ENCODE measurements around the gene DCST2. TPM values are rescaled to one million over a fixed set of nuclear protein-coding genes. Genes with fewer than 3 reads are reported as not detected.

DCST2 gene
- total RNA-seq, 2 donors from 2014 or later, result 0.94 to 1.3 TPM

DNA sequence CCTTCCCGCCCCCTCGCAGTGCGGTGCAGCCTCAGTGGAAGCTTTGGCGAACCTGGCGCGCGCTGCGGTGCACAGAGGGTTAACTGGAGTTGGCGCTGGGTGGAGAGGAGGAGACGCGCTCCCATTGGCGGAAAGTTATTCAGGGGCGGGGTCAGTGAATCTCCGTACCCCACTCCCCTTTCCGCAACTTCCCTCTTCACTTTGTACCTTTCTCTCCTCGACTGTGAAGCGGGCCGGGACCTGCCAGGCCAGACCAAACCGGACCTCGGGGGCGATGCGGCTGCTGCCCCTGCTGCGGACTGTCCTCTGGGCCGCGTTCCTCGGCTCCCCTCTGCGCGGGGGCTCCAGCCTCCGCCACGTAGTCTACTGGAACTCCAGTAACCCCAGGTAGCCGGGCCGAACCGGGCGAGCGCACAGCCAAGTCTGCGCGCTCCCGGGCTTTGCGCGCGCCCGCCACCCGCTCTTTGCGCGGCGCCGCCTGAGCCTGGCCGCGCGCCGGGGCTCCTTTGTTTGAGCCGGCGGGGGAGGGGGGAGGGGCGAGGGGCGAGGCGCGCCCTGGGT lies 30.0 kb upstream of the DCST2 start, which contains the start of gene EFNA4:
TSS of gene EFNA4 (plus strand) at position 191 of the 561 bp plus-strand sequence. CDS start at position 275, 84 bp downstream.
- ATAC-seq (peak; percentile 88), DNase-seq (peak; percentile 66 to 75 (median 72))
- H3K9me3 ChIP-seq (ENCODE audit: control insufficient read depth, low read length, poor library complexity, severe bottlenecking), result no peaks in the 10 kb centered on the region
- no peaks in the 10 kb centered on the region for H3K27me3 Mint-ChIP-seq
- H3K4me3 Mint-ChIP-seq, result peak within 1 kb of the TSS; percentile 98
- H3K36me3 Mint-ChIP-seq (ENCODE audit: low read depth), result peaks cover 7% of the 10 kb centered on the region
- H3K4me1 Mint-ChIP-seq, result peaks cover 27% of the 10 kb centered on the region
- H3K27ac Mint-ChIP-seq, result peak within 1 kb of the TSS; percentile 81

DNA sequence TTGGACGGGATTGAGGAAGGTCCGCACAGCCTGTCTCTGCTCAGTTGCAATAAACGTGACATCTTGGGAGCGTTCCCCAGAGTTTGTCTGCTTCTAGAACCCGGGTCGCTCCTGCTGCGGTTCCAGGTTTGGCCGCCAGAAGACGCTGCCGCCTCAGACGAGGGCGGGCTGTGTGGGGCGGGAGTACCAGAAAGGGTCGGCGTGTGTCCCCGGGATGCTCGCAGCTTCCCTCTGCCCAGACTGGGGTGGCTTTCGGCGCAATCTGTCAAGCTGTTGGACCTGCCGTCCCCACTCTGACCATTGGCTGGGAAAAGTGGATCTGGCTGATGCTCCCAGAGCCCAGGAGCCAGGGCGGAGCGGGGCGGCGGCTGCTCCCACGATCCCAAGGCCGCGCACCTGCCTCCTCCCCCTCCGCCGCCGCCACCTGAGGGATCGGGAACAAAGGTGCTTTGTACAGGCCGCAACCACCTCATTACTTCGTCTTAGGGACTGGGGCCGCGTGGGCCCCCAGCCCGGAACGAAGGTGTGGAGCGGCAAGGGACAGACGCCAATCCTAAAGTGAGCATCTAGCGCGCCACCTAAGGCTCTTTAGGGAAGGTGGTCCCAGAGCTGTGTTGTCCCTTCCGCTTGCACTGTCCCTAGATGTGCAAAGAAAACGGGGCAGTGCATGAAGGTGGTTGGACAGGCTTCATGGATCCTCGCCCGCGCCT lies 29.3 kb upstream of the DCST2 start:
- DNase-seq, result peak; percentile 48 to 68 (median 53)
- peak; percentile 41 for ATAC-seq
- H3K9me3 ChIP-seq (ENCODE audit: control insufficient read depth, low read length, poor library complexity, severe bottlenecking), result no peaks in the 10 kb centered on the region
- H3K27ac Mint-ChIP-seq, result peak overlapping the region; percentile 81
- H3K27me3 Mint-ChIP-seq, result no peaks in the 10 kb centered on the region
- peaks cover 4% of the 10 kb centered on the region for H3K36me3 Mint-ChIP-seq (ENCODE audit: low read depth)
- H3K4me3 Mint-ChIP-seq, result peak overlapping the region; percentile 97
- peaks cover 24% of the 10 kb centered on the region for H3K4me1 Mint-ChIP-seq

DNA sequence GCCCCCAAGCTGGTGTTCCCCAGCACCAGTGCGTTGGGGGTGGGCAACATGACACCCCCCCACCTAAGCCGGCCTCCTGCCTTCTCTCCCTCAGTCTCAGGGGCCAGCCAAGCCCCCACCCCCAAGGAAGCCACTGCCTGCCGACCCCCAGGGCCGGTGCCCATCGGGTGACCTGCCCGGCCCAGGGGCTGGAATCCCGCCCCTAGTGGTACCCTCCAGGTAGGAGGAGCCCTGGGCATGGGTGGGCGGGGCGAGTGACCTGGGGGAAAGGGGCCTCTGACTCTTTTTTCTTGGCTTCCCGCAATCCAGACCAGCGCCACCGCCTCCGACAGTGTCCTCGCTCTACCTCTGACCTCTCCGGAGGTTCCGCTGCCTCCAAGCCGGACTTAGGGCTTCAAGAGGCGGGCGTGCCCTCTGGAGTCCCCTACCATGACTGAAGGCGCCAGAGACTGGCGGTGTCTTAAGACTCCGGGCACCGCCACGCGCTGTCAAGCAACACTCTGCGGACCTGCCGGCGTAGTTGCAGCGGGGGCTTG lies 28.6 kb upstream of the DCST2 start:
- H3K27ac Mint-ChIP-seq, result no peak overlapping the region
- no peak for DNase-seq
- H3K4me1 Mint-ChIP-seq, result peaks cover 24% of the 10 kb centered on the region
- no peak for ATAC-seq
- H3K4me3 Mint-ChIP-seq, result peak overlapping the region; percentile 97
- H3K36me3 Mint-ChIP-seq (ENCODE audit: low read depth), result peaks cover 4% of the 10 kb centered on the region
- H3K9me3 ChIP-seq (ENCODE audit: control insufficient read depth, low read length, poor library complexity, severe bottlenecking), result no peaks in the 10 kb centered on the region
- no peaks in the 10 kb centered on the region for H3K27me3 Mint-ChIP-seq

DNA sequence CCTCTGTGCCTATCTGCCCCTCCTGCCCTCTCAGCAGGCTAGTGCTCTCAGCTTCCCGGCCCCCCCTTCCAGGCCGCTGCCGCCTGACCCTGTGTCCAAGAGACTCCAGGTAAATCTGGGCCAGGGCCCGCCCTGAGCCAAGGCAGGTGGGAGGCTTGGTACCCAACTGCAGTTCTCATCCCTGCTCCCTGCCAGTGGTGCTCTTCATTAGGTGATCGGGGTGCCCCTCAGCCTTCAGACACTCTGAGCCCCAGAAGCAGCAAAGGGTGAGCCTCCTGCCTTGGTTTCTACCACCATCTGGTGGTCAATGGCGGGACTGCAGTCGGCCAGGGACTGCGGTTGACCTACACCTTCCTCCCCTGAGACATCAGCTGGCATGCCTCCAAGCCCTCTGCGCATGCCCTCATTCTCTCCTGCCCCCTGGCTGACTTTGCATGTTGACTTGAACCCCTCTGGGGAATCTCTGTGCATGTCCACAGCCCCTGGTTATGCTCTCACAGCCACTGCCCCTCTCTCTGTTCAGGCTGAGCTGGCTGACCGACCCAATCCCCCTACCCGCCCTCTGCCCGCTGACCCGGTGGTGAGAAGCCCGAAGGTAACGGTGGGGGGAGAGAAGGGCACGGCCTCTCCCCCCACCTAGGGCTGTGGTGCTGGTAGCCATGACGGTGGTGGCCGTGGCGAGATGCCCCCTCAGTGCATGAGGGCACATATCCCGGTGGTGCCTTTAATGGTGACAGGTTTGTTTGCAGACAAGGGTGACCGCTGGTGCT lies 28.0 kb upstream of the DCST2 start:
- Mint-ChIP-seq H3K27me3 (no peaks in the 10 kb centered on the region), H3K36me3 (ENCODE audit: low read depth) (no peaks in the 10 kb centered on the region), H3K27ac (no peak overlapping the region), H3K4me1 (peaks cover 19% of the 10 kb centered on the region), H3K4me3 (peak overlapping the region; percentile 39)
- DNase-seq (peak; percentile 88 to 99 (median 88)), ATAC-seq (peak; percentile 67)
- no peaks in the 10 kb centered on the region for H3K9me3 ChIP-seq (ENCODE audit: control insufficient read depth, low read length, poor library complexity, severe bottlenecking)

DNA sequence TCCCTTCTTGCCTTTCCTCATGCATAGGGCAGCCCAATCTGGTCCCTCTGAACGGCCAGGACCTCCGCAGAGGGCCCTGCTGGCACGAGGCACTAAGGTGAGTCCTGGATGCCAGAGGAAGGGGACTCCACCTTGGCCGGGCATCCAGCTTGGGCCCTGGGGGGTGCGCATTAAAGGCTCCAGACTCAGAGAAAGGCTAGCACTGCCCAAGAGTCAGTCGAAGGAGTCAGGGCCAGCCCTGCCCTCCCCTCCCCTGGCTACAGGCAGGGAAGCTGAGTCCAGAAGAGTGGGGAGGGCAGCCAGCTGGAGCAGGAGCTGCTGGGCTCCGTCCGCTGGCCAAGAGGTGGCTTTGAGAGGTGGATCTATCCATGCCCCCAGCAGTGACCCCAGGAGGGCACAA lies 27.2 kb upstream of the DCST2 start:
- no peaks in the 10 kb centered on the region for H3K27me3 Mint-ChIP-seq
- no peaks in the 10 kb centered on the region for H3K9me3 ChIP-seq (ENCODE audit: control insufficient read depth, low read length, poor library complexity, severe bottlenecking)
- no peaks in the 10 kb centered on the region for H3K36me3 Mint-ChIP-seq (ENCODE audit: low read depth)
- ATAC-seq, result no peak
- no peak overlapping the region for H3K27ac Mint-ChIP-seq
- H3K4me3 Mint-ChIP-seq, result no peak overlapping the region
- no peak for DNase-seq
- peaks cover 16% of the 10 kb centered on the region for H3K4me1 Mint-ChIP-seq

DNA sequence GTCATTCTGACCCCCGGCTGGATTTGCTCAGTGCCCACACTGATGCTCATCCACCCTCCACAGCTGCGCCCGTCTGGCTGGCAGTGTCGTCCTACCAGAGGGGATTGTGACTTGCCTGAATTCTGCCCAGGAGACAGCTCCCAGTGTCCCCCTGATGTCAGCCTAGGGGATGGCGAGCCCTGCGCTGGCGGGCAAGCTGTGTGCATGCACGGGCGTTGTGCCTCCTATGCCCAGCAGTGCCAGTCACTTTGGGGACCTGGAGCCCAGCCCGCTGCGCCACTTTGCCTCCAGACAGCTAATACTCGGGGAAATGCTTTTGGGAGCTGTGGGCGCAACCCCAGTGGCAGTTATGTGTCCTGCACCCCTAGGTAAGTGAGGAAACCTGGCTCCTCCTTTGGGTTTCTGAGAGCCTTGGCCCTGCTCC lies 24.2 kb upstream of the DCST2 start:
- no peak for ATAC-seq

DNA sequence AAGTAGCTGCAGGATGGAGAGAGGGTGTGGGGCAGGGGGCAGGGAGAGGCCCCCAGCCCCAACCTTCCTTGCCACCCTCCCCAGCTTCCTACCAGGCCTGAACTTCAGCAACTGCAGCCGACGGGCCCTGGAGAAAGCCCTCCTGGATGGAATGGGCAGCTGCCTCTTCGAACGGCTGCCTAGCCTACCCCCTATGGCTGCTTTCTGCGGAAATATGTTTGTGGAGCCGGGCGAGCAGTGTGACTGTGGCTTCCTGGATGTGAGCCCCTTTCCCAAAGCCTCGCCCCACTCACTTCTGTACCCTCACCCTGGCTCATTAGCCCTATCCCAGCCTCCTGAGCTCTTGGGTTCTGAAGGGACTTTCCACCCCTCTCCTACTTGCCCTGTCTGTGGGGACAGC lies 23.5 kb upstream of the DCST2 start:
- no peaks in the 10 kb centered on the region for H3K9me3 ChIP-seq (ENCODE audit: control insufficient read depth, low read length, poor library complexity, severe bottlenecking)
- H3K27me3 Mint-ChIP-seq, result no peaks in the 10 kb centered on the region
- H3K4me3 Mint-ChIP-seq, result no peak overlapping the region
- H3K27ac Mint-ChIP-seq, result no peak overlapping the region
- peaks cover 17% of the 10 kb centered on the region for H3K4me1 Mint-ChIP-seq
- H3K36me3 Mint-ChIP-seq (ENCODE audit: low read depth), result no peaks in the 10 kb centered on the region
- no peak for ATAC-seq
- DNase-seq, result no peak

More for the DNA sequence above, 24.2 kb upstream of the DCST2 start:
- H3K27ac Mint-ChIP-seq, result no peak overlapping the region
- H3K4me1 Mint-ChIP-seq, result peaks cover 12% of the 10 kb centered on the region
- no peaks in the 10 kb centered on the region for H3K9me3 ChIP-seq (ENCODE audit: control insufficient read depth, low read length, poor library complexity, severe bottlenecking)
- no peaks in the 10 kb centered on the region for H3K27me3 Mint-ChIP-seq
- H3K4me3 Mint-ChIP-seq, result no peak overlapping the region
- DNase-seq, result no peak
- no peaks in the 10 kb centered on the region for H3K36me3 Mint-ChIP-seq (ENCODE audit: low read depth)

DNA sequence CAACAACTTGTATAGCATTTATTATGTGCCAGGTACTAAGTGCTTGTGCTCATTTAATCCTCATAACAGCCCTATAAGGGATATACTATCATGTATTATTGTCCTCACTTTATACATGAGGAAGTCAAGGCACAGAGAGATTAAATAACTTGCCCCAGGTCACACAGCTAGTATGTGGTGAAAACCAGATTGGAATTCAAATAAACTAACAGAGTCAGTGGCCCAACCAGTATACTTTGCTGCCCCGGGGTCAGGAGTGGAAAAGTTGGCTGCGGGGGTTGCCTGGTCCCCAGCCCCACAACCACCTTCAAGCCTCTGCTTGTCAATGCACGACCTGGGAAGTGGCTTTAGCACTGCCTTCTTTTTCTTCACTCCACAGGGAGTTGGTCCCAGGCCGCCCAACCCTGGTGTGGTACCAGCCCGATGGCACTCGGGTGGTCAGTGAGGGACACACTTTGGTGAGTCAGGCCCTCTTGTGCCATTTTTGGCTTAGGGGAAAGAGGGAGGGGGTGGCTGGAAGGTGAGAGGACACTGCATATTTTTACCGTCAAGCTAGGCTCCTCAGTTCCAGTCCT lies 20.0 kb upstream of the DCST2 start:
- Mint-ChIP-seq H3K36me3 (ENCODE audit: low read depth) (no peaks in the 10 kb centered on the region), H3K27ac (peak overlapping the region; percentile 43), H3K4me3 (peak overlapping the region; percentile 91), H3K4me1 (peaks cover 27% of the 10 kb centered on the region), H3K27me3 (no peaks in the 10 kb centered on the region)
- ATAC-seq, result no peak
- H3K9me3 ChIP-seq (ENCODE audit: control insufficient read depth, low read length, poor library complexity, severe bottlenecking), result no peaks in the 10 kb centered on the region
- DNase-seq, result no peak

DNA sequence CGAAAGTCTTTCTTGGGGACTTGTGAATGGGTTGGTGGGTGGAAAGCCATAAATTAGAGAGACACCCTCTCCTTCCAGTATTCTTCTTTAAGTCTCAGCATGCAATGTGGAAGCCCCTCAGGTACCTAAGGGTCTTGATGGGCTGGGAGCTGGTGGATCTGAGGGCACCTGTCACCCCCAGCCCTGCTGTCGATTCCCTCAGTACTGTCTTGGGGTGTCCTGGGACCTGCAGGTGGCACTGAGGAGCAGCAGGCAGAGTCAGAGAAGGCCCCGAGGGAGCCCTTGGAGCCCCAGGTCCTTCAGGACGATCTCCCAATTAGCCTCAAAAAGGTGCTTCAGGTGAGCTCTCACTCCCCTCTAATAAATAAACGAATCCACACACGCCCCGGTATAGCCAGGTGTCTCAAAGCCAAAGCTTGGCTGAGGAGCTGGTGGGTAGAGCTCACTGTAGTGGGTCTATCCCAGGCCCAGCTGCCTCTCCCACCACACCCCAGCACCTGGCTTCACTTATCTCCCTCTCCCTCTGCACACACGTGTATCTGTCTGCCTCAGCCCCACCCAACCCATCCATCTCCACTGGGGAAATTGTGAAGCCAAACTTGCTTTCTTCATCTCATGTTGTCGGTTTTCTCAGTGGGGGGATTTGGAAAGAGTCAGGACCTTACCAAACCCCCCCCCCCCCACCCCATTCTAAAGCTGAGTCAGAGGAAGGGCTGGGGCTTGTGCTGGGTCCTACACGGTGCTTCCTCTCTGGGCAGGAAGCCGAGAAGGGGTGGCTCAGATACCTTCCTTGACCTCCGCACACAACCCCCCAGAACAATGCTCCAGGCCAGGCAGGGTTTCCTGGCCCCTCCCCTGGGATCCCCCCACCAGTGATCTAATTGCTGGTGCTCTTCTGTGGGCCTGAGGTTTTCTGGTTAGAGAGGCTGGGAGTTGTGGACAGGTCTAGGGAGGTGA lies 19.1 kb upstream of the DCST2 start:
- Mint-ChIP-seq H3K27me3 (no peaks in the 10 kb centered on the region), H3K27ac (peak overlapping the region; percentile 70), H3K4me3 (peak overlapping the region; percentile 91), H3K36me3 (ENCODE audit: low read depth) (no peaks in the 10 kb centered on the region), H3K4me1 (peaks cover 27% of the 10 kb centered on the region)
- no peaks in the 10 kb centered on the region for H3K9me3 ChIP-seq (ENCODE audit: control insufficient read depth, low read length, poor library complexity, severe bottlenecking)
- DNase-seq (no peak), ATAC-seq (peak; percentile 25)

DNA sequence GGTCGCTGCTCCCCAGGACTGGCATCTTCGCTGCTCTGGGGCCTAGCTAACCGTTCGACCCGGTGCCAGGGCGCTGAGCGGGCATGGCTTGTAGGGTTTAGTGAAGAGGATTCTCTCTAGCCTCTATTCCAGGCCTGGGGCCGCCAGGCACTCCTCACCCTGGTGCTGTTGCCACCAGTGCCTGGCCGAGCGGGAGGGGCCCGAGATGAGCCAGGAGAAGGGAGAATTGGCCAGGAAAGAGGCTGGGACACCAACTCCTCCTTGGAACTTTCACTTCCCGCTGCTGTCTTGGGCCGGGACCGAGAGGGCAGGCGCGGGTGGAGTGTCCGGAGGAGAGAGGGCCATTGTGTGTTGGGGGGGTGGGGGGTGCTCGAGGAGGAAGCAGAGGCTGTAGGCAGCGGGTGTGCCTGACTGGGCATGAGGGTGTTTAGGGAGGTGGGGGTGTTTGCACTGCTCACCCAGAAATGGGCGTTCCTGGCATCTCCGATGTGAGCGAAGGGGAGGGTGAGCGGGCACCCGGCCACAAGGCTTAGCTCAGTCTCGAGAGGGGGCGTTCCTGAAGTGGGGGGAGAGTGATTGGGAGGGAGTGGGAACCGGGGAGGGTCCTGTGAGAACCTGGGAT lies 18.3 kb upstream of the DCST2 start:
- Mint-ChIP-seq H3K4me1 (peaks cover 27% of the 10 kb centered on the region), H3K27me3 (no peaks in the 10 kb centered on the region), H3K4me3 (peak overlapping the region; percentile 91), H3K36me3 (ENCODE audit: low read depth) (no peaks in the 10 kb centered on the region), H3K27ac (peak overlapping the region; percentile 70)
- ATAC-seq (peak; percentile 38), DNase-seq (peak in 2 of 3 donors; percentile 27 to 32)
- no peaks in the 10 kb centered on the region for H3K9me3 ChIP-seq (ENCODE audit: control insufficient read depth, low read length, poor library complexity, severe bottlenecking)

DNA sequence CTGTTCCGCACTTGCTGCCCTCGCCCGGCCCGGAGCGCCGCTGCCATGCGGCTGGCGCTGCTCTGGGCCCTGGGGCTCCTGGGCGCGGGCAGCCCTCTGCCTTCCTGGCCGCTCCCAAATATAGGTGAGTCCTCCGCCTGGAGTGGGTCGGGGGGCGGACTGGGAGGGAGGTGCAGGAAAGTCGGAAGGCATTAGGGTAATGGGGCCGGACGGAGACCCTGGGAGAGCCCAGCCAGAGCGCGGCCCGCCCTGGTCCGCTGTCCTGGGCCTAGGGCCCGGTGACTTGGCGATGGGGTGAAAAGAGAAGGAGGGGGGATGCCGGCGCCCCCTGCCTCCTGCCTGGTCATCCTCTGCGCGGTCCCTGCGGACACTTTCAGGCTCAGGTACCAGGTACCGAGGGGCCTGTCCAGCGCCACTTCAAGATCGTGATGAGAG lies 17.8 kb upstream of the DCST2 start:
- no peaks in the 10 kb centered on the region for H3K27me3 Mint-ChIP-seq
- H3K9me3 ChIP-seq (ENCODE audit: control insufficient read depth, low read length, poor library complexity, severe bottlenecking), result no peaks in the 10 kb centered on the region
- H3K4me1 Mint-ChIP-seq, result peaks cover 27% of the 10 kb centered on the region
- H3K36me3 Mint-ChIP-seq (ENCODE audit: low read depth), result no peaks in the 10 kb centered on the region
- peak overlapping the region; percentile 91 for H3K4me3 Mint-ChIP-seq
- H3K27ac Mint-ChIP-seq, result no peak overlapping the region
- ATAC-seq, result no peak
- no peak for DNase-seq
